IMR-90 (cell line): ENCODE results near the gene GOLGA6L1.
"Not testable (repeated sequence)": the region's sequence is repeated elsewhere in the genome, so short reads cannot be mapped to it uniquely, and the experiment has no call there.

Experiments
- BHLHE40 ChIP-seq: fragments of 150-350 bp; IDR thresholded peaks from 2 replicates; pipeline ENCODE4 v1.6.1; 2016; ENCODE audit warnings: mild to moderate bottlenecking, low read depth, low read length
- CEBPB ChIP-seq: IDR thresholded peaks from 2 replicates; pipeline ENCODE4 v1.6.1; 2012; ENCODE audit warnings: low read depth, low read length, improper control_type of control experiment
- CHD1 ChIP-seq: IDR thresholded peaks from 2 replicates; pipeline ENCODE4 v1.6.1; 2012; ENCODE audit warnings: low read depth, low read length, improper control_type of control experiment
- FOS ChIP-seq: fragments of 150-350 bp; IDR thresholded peaks from 2 replicates; pipeline ENCODE4 v1.6.1; 2016; ENCODE audit warnings: low read depth, low read length
- MAFK ChIP-seq: IDR thresholded peaks from 2 replicates; pipeline ENCODE4 v1.6.1; 2012; ENCODE audit warnings: low read depth, low read length, improper control_type of control experiment
- MAZ ChIP-seq: IDR thresholded peaks from 2 replicates; pipeline ENCODE4 v1.6.1; 2012; ENCODE audit warnings: low read depth, mild to moderate bottlenecking, low read length, improper control_type of control experiment, moderate library complexity, borderline replicate concordance
- MXI1 ChIP-seq: IDR thresholded peaks from 2 replicates; pipeline ENCODE4 v1.6.1; 2012; ENCODE audit warnings: low read depth, mild to moderate bottlenecking, low read length, moderate library complexity, borderline replicate concordance
- NFE2L2 ChIP-seq: fragments of 150-350 bp; IDR thresholded peaks from 2 replicates; pipeline ENCODE4 v1.6.1; 2016; ENCODE audit warnings: low read depth, mild to moderate bottlenecking, low read length
- POLR2A ChIP-seq: IDR thresholded peaks from 2 replicates; pipeline ENCODE4 v1.6.1; 2012; ENCODE audit warnings: mild to moderate bottlenecking, low read depth, low read length
- RAD21 ChIP-seq: IDR thresholded peaks from 2 replicates; pipeline ENCODE4 v1.6.1; 2012; ENCODE audit warnings: low read length, improper control_type of control experiment
- RCOR1 ChIP-seq: IDR thresholded peaks from 2 replicates; pipeline ENCODE4 v1.6.1; 2012; ENCODE audit warnings: mild to moderate bottlenecking, low read length, improper control_type of control experiment; ENCODE audit not compliant: insufficient replicate concordance
- SMC3 ChIP-seq: fragments of 150-350 bp; IDR thresholded peaks from 2 replicates; pipeline ENCODE4 v1.6.1; 2016; ENCODE audit warnings: low read depth, mild to moderate bottlenecking, antibody characterized with exemption, low read length, moderate library complexity
- TF ChIP-seq, protein P1 (sequence below): conservative IDR thresholded peaks from 2 replicates; pipeline ENCODE4 v1.5.1; 2012; ENCODE audit warnings: mild to moderate bottlenecking, low read depth, low read length, improper control_type of control experiment
- TF ChIP-seq, protein P2 (sequence below): fragments of 150-350 bp; IDR thresholded peaks from 2 replicates; pipeline ENCODE4 v1.6.1; 2017; ENCODE audit warnings: mild to moderate bottlenecking, antibody characterized with exemption, low read length, low read depth

DNA sequence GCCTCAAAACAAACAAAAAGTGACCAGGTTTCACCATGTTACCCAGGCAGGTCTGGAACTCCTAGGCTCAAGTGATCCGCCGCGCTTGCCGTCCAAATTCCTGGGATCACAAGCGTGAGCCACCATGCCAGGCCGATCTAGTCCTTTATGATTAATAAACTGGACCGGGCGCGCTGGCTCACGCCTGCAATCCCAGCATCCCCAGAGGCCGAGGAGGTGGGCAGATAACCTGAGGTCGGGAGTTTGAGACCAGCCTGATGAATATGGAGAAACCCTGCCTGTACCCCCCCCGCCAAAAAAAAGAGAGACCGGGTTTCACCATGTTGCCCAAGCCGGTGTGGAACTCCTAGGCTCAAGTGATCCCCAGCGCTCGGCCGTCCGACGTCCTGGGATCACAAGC is 40.1 kb upstream of the GOLGA6L1 start:
- TF ChIP-seq CHD1, POLR2A, BHLHE40, MAZ, SMC3, RAD21, RCOR1, CEBPB, MAFK, FOS, MXI1, NFE2L2: not testable (repeated sequence)
- TF ChIP-seq, protein P1, sequence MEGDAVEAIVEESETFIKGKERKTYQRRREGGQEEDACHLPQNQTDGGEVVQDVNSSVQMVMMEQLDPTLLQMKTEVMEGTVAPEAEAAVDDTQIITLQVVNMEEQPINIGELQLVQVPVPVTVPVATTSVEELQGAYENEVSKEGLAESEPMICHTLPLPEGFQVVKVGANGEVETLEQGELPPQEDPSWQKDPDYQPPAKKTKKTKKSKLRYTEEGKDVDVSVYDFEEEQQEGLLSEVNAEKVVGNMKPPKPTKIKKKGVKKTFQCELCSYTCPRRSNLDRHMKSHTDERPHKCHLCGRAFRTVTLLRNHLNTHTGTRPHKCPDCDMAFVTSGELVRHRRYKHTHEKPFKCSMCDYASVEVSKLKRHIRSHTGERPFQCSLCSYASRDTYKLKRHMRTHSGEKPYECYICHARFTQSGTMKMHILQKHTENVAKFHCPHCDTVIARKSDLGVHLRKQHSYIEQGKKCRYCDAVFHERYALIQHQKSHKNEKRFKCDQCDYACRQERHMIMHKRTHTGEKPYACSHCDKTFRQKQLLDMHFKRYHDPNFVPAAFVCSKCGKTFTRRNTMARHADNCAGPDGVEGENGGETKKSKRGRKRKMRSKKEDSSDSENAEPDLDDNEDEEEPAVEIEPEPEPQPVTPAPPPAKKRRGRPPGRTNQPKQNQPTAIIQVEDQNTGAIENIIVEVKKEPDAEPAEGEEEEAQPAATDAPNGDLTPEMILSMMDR, result not testable (repeated sequence)
- TF ChIP-seq, protein P2, sequence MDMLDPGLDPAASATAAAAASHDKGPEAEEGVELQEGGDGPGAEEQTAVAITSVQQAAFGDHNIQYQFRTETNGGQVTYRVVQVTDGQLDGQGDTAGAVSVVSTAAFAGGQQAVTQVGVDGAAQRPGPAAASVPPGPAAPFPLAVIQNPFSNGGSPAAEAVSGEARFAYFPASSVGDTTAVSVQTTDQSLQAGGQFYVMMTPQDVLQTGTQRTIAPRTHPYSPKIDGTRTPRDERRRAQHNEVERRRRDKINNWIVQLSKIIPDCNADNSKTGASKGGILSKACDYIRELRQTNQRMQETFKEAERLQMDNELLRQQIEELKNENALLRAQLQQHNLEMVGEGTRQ, result not testable (repeated sequence)
